GM12801 (cell line): Measurements from ENCODE around the gene C1orf210.

Experiments
- TF ChIP-seq, protein P1 (sequence below): IDR thresholded peaks from one replicate; pipeline ENCODE4 v1.5.1; 2011; ENCODE audit warnings: control low read depth; ENCODE audit not compliant: insufficient read length; ENCODE audit errors: extremely low read depth

The C1orf210 gene

DNA sequence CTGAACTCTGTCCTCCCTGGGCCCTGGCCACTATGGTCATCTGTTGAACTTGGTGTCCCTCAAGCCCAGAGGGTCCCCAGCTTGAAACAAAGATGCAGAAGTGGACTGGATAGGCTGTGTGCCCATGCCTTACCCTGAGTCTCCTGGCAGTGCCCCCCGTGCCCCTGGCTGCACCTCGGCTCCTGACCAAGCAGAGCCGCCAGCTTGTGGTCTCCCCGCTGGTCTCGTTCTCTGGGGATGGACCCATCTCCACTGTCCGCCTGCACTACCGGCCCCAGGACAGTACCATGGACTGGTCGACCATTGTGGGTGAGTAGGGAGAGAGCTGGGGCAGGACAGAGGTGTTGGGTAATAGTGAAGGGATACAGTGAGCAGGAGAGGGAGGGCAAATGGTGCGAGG is 26.1 kb upstream of the C1orf210 start:
- TF ChIP-seq, protein P1, sequence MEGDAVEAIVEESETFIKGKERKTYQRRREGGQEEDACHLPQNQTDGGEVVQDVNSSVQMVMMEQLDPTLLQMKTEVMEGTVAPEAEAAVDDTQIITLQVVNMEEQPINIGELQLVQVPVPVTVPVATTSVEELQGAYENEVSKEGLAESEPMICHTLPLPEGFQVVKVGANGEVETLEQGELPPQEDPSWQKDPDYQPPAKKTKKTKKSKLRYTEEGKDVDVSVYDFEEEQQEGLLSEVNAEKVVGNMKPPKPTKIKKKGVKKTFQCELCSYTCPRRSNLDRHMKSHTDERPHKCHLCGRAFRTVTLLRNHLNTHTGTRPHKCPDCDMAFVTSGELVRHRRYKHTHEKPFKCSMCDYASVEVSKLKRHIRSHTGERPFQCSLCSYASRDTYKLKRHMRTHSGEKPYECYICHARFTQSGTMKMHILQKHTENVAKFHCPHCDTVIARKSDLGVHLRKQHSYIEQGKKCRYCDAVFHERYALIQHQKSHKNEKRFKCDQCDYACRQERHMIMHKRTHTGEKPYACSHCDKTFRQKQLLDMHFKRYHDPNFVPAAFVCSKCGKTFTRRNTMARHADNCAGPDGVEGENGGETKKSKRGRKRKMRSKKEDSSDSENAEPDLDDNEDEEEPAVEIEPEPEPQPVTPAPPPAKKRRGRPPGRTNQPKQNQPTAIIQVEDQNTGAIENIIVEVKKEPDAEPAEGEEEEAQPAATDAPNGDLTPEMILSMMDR: no peak

DNA sequence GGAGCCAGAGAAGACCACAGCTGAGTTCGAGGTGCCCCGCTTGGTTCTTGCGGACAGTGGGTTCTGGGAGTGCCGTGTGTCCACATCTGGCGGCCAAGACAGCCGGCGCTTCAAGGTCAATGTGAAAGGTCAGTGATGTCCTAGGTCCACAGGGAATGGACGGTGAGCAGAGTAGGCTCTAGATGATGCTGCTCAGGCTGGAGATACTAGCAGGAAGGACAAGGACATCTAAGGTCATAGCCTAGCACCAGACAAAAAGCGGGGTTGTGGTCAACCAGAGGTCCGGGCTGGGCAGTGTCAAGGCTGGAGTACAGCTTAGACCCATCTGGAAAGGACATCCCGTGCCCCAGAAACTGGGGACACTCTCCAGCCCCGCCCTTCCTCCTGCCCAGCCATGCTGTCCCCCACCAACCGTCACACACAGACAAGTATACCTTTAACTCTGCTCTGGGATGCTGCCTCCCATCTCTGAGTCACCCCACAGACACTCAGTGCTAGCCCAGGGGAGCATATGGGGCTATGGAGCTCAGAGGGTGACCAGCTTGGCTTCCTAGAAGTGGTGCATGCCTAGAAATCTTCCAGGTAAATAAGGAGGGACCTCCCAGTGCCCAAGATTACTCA is 24.1 kb upstream of the C1orf210 start:
- TF ChIP-seq, protein P1: no peak

DNA sequence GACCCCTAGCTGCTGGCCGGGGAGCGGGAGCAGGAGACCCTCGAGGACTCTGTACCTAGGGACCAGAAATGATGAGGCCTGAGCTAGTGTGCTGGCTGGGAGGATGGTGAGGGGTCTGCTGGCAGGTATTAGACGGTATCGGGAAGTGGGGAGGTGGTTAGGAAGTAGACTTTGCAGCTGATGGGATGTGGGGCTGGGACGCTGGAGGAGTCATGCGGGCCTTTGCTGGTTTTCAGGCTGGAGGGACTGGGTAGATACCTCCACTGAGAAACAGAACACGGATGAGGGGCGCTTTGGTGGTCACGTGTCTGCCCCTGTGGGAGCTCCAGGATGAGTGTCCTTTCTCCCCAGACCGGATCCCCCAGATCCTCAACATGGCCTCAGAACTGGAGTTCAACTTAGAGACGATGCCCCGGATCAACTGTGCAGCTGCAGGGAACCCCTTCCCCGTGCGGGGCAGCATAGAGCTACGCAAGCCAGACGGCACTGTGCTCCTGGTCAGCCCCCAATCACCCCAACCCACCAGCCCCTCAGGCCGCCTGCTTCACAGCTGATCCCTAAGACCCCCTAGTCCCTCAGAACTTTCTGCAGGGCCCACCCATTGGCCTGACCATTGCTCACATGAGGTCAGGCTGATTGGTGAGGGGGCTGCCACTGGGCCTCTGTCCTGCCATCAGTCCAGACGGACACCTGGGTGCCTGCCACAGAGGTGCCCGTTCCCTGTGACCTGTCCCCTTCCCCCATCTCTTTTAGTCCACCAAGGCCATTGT is 23.4 kb upstream of the C1orf210 start:
- TF ChIP-seq, protein P1: no peak

DNA sequence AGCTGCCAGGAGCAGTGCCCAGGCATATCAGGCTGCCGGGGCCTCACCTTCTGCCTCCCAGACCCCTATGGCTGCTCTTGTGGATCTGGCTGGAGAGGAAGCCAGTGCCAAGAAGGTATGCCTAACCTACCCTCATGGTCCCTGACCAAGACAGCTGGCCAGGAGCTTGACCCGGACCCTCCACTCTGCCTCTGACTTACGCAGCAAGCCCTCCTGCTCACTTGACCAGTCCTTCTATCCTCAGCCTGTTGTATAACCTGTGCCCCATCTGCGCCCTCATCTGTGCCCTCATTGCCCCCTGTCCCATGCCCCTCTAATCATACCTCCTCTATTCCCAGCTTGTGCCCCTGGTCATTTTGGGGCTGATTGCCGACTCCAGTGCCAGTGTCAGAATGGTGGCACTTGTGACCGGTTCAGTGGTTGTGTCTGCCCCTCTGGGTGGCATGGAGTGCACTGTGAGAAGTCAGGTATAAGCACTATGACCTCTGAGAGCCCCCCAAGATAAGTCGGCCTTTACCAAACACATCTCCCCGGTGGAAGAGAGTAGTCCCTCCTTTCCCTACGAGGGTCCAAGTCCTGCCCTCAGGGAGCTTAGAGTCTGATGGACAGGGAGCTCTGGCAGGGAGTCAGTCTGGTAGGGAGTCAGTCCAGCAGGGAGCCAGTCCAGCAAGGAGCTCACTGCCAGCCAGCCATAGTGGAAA is 22.2 kb upstream of the C1orf210 start:
- TF ChIP-seq, protein P1: no peak

DNA sequence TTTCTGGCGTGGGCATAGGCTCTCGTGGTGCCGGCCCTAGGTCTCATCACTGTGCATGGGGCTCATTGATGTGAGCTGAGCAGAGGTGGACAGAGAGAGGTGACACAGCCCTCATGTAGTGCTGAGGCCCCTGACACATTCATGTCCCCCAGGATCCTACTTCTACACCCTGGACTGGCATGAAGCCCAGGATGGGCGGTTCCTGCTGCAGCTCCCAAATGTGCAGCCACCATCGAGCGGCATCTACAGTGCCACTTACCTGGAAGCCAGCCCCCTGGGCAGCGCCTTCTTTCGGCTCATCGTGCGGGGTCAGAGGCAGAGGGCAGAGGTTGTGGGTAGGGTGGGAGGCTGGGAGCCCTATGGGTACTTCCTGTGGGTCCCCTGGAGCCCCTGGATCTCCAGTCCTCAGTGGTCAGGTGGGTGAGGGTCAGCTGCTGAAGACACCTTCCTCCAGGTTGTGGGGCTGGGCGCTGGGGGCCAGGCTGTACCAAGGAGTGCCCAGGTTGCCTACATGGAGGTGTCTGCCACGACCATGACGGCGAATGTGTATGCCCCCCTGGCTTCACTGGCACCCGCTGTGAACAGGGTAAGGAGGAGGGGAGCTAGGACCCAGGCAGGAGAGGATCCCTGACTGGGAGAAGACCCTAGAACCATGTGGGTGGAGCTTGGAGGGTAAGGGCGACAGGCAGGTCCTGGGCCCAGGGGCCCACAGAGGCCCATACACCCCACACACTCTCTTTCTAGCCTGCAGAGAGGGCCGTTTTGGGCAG is 21.5 kb upstream of the C1orf210 start:
- TF ChIP-seq, protein P1: no peak

DNA sequence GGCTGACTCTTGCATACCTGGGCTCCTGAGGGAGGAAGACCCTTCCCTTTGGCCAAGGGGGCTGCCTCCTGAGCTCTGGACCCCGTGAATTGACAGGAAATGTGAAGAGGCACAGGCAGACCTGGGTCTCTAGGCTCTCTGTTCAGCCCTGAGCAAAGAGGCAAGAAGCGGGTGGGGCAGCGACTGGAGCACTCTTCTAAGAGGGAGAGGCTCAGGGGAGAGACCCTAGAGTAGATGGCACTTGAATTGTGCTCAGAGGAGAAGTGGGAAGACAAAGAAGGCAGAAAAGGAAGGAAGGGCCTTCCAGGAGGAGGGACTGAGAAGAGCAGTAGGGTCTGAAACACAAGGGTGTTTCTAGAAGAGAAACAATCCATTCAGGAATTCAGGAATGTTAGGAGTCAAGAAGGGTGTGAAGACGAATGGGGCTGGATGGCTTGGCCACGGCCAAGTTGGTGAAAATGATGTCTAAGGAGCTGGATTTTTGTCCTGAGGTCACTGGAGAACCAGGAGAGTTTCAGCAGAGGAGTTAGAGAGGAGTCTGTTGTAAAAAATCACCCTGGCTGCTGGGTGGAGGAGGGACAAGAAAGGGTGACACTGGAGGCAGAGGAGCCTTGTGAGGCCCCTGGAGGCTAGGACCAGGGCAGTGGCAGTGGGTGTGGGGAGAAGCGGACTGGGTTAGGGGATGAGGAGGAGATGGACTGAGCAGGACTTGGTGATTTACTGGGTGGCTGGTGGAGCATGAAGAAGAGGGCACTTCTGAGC is 20.7 kb upstream of the C1orf210 start:
- TF ChIP-seq, protein P1: no peak
